GM21423 (cell line): ENCODE measurements around the gene LPP.
"Not testable (repeated sequence)": the region's sequence is repeated elsewhere in the genome, so short reads cannot be mapped to it uniquely, and the experiment has no call there.

Experiments used
- ATAC-seq: cut with Tn5 transposase; IDR thresholded peaks from one replicate; pipeline ENCODE4 v1.9.1; 2021; ENCODE audit warnings: mild to moderate bottlenecking, moderate library complexity; ENCODE audit not compliant: unreplicated experiment

The LPP gene

GRCh38 chr3:188607805-188608315 lies 453.9 kb downstream of the LPP start:
- no peak for ATAC-seq

DNA sequence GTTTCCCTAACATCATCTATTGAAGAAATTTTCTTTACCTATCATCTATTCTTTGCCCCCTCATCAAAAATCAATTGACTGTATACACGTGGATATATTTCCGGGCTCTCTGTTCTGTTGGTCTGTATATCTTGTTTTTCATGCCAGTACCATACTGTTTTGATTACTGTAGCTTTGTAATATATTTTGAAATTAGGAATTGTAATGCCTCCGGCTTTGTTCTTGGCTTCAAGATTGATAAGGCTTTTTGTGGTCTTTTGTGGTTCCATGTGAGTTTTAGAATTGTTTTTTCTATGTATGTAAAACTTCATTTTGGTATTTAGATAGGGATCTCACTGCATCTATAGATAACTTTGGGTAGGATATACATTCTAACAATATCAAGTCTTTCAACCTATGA lies 454.4 kb downstream of the LPP start:
- no peak for ATAC-seq

- ATAC-seq, result not testable (repeated sequence)
Measured at GRCh38 chr3:188613721-188614120, 459.8 kb downstream of the LPP start.

DNA sequence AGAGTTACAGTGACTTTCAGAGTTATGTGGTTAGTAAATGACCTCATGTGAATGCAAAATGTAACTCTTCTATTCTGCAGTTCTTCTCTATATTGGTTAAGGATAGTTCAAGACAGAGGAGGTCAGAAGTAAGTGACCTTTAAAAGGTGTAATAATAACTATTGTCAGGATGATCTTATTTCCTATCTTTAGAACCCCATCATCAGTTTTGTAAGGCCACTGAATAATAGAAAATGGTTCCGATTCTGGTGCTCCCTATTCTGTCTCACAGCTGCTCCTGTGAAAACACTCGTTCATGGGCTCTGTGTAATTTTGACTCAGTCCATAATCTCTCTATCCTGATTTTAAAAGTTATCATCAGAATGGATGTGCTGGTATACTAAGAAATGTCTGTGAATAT lies 463.3 kb downstream of the LPP start:
- ATAC-seq, result no peak

GRCh38 chr3:188617988-188618701 lies 464.2 kb downstream of the LPP start:
- no peak for ATAC-seq

GRCh38 chr3:188620752-188621151 lies 466.8 kb downstream of the LPP start:
- no peak for ATAC-seq

DNA sequence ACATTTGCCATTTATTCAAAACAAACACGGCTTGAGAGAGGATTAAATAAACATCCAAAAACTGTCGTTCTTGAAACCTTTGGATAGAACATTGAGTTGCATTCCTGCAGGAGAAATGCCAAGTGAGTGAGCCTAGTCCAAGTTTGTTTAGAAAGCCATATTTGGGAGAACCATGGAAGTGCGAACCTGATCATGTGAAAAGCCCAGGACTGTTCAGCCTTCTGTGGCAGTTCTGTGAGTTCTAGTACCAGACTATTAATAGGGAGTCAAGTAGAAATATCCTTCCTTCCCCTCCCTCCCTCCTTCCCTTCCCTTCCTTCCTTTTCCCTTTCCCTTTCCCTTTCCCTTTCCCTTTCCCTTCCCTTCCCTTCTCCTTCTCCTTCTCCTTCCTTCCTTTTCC lies 470.4 kb downstream of the LPP start:
- ATAC-seq, result no peak

- no peak for ATAC-seq
Measured at GRCh38 chr3:188624828-188625227, 470.9 kb downstream of the LPP start.

GRCh38 chr3:188627652-188628051 lies 473.7 kb downstream of the LPP start:
- no peak for ATAC-seq

DNA sequence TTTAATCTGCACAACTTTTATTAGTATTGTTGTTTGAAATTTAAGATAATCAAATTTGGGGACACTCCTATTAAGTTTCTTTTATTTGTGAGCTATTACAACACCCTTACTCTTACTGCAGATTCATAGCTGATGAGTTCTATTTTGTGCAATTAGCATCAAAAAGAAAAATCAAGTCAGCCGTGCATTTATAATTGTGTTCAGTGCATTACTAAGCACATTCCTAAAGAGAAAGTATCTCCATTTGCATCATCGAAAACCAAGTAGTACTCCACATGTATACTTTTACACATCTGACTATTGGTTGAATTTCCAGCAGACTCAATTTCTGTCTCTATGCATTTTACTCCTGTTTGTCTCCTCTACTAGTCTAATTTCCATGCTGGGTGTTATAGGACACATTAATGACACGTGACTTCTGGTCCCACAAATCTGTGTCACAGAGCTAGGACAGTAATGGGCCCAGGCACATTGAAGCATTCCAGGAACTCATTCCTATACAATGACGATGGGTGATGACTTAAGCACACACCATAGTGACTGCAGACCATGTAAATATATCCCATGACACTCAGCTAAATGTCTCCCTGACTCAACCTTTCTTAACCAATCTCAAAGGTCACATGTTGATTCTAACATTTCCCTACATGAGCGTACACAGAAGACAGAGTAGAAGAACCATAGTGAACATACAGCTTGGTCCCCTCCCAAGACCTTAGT lies 477.5 kb downstream of the LPP start:
- no peak for ATAC-seq

DNA sequence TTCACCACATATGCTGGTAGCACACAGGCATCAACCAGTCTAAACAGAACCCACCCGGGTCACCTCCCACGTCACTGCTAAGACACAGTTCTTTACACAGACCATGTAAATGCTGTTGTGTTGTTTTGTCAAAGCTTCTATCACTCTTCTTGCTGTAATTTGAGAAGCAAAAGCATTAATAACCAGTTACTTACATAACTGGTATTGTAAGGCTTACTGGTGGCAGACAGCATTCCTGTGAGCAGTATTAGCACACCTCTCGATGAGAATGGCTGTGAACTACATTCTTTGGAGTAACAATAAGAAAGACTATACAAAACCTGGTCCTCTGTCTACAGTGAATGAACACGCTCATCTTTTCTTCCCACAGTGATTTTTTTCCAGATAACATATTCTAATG lies 479.2 kb downstream of the LPP start:
- ATAC-seq, result no peak

DNA sequence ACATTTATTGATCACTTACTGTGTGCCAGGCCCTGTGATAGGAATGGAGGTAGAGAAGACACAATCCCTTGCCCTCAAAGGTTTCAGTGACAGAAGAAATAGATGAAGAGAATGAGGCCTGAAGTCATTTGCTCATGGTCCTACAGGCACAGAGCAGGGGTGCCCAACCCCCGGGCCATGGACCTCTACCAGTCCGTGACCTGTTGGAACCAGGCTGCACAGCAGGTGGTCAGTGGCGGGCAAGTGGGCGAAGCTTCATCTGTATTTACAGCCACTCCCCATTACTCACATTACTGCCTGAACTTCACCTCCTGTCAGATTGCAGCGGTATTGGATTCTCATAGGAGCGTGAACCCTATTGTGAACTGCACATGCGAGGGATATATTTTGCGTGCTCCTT lies 480.3 kb downstream of the LPP start:
- ATAC-seq, result no peak

- ATAC-seq, result no peak
Measured at GRCh38 chr3:188635258-188636042, 481.5 kb downstream of the LPP start.

DNA sequence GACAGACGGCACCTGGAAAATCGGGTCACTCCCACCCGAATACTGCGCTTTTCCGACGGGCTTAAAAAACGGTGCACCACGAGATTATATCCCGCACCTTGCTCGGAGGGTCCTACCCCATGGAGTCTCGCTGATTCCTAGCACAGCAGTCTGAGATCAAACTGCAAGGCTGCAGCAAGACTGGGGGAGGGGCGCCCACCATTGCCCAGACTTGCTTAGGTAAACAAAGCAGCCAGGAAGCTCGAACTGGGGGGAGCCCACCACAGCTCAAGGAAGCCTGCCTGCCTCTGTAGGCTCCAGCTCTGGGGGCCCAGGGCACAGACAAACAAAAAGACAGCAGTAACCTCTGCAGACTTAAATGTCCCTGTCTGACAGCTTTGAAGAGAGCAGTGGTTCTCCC lies 482.3 kb downstream of the LPP start:
- ATAC-seq, result not testable (repeated sequence)

DNA sequence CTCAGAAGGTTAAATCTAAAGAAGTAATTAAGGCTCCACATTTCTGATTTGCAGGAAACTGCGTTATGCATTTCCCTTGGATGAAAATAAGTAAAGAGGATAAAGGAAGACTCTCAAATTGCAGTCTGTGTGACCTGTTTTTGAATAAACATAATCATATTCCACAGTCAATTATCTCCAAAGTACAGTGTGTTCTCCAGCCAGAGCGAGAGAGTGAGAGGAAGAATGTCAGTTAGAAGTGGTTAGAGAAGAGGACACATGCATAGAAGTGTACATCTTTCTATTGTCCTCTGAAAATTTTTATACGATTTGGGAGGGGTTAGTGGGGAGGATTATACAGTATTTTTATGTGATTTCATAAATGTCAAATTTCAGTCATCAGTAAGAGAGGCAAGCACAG lies 487.1 kb downstream of the LPP start:
- ATAC-seq, result no peak

- ATAC-seq, result no peak
Measured at GRCh38 chr3:188643736-188644135, 489.8 kb downstream of the LPP start.

- no peak for ATAC-seq
Measured at GRCh38 chr3:188646592-188646991, 492.6 kb downstream of the LPP start.

DNA sequence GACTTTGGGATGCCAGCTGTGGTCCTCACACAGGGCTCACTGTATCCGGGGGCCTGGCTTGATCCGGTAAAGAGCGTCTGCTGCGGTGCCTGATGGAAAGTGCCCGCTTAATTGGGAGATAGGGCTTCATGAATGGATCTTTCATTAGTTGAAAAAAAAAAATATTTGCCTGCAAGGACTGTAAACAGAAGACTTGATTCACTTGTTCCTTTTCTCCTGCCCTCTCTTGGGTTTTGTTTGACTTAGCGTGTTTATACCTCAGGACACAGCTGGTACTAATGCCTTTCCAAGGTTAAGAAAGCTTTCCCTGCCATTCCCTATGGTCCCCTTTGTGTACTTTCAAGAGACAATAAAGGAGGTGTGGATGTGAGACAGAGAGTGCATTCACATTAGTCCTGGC lies 493.3 kb downstream of the LPP start:
- ATAC-seq, result no peak

- ATAC-seq, result no peak
Measured at GRCh38 chr3:188649521-188649920, 495.6 kb downstream of the LPP start.

DNA sequence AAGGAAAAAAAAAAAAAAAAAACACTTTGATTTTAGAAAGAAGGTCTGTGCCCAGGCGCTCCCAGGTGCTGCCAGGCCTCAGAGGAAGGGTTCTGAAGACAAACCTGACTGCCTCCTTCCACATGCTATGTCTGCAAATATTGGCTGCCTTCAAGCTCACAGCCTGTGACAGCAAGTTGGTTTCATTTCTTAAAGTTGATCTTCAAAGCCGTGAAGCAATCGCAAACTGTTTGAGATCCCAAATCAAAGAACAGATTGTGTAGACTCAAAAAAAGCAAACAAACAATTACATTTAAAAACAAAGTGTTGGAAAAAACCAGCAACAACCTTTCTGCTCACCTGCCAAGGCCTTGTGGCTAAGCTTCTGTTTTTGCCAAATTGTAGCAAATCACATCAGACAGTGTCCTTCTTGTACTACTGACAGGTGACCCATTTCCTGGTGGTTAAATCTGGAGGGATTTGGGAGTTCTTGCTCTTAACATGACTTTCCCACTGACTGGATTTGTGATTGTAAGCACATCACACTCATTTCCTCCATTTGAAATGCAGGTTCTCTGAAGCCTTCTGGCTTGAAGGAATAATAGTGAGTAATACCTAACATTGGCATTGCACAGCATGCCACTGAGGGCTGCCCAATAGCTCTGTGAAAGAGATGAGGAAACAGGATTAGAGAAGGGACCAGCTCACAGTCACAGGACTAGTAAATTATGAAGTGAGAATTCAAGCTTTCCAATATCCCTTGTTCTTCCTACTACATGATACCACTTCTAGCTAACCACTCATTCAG lies 502.4 kb downstream of the LPP start:
- no peak for ATAC-seq

- no peak for ATAC-seq
Measured at GRCh38 chr3:188658606-188659005, 504.6 kb downstream of the LPP start.
